Measurements from ENCODE around the gene RBM4B. TPM values are rescaled to one million over a fixed set of nuclear protein-coding genes. Genes with fewer than 3 reads are reported as not detected.

The RBM4B gene
- total and polyA plus RNA-seq, 2 of the 4 experiments (the other 2 are of a cell fraction) = 23.1 to 26.7 TPM

DNA sequence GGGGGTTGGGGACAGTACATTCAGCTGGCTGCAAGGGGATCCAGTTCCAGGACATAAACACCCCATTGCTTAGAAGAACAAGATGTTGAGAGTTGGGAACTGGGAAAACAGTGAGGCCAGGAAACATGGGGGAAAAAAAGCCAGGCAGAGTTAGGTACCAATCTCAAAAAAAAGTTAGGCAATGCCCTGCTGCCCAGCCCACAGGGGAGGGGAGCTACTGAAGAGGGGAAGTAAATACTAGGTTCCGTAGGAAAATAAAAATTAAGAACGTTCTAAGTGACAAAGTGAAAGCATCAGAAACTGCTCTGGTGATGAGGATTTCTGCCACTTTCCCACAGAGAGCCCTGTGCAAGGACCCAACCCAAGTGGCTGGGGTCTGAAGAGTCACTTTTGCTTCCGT lies 39.3 kb upstream of the RBM4B start:
- Histone ChIP-seq H2BK120ac (ENCODE audit: low read depth, low read length) (no peak overlapping the region), H3K36me3 (ENCODE audit: control insufficient read depth, insufficient read depth, low read length) (no peaks in the 10 kb centered on the region), H2BK20ac (ENCODE audit: low read depth, low read length) (no peak overlapping the region), H3K56ac (ENCODE audit: extremely low read depth, insufficient read depth, low read length) (no peak overlapping the region), H3K9me1 (ENCODE audit: insufficient read depth, low read length) (no peaks in the 10 kb centered on the region; the same call in 1 of the 2 replicates), H3K9me3 (ENCODE audit: control insufficient read depth, insufficient read depth, low read length) (no peaks in the 10 kb centered on the region), H3K23ac (ENCODE audit: low read depth, low read length) (no peak overlapping the region), H3K4ac (ENCODE audit: low read depth, low read length) (no peak overlapping the region), H4K20me1 (ENCODE audit: insufficient read depth, low read length) (no peaks in the 10 kb centered on the region), H3K4me1 (ENCODE audit: control insufficient read depth, insufficient read depth, low read length) (peaks cover 2% of the 10 kb centered on the region; the same call in 1 of the 2 replicates), H3K14ac (replicated peaks; ENCODE audit: low read depth, low read length) (no peak overlapping the region), H3K27me3 (ENCODE audit: control insufficient read depth, insufficient read depth, low read length) (peaks cover 32% of the 10 kb centered on the region), H2BK5ac (ENCODE audit: low read depth, low read length, poor library complexity, severe bottlenecking) (no peak overlapping the region), H3K79me1 (ENCODE audit: low read depth in 1 of 2, low read length in 2 of 2) (no peaks in the 10 kb centered on the region), H3K4me3 (ENCODE audit: insufficient read depth, low read depth, low read length) (no peak overlapping the region), H3K9ac (ENCODE audit: low read depth, low read length) (no peak overlapping the region), H3K4me2 (ENCODE audit: low read depth, low read length) (no peak overlapping the region), H3K18ac (ENCODE audit: low read depth, low read length) (no peak overlapping the region), H2AK9ac (replicated peaks; ENCODE audit: low read depth, low read length, poor library complexity) (no peak overlapping the region), H4K91ac (ENCODE audit: insufficient read depth, low read depth, low read length) (no peak overlapping the region), H2AK5ac (ENCODE audit: low read depth, low read length) (no peak overlapping the region), H4K5ac (ENCODE audit: low read depth, low read length) (no peak overlapping the region), H4K8ac (ENCODE audit: low read depth in 2 of 2, low read length in 2 of 2) (no peak overlapping the region), H3K27ac (ENCODE audit: insufficient read depth, low read length) (no peak overlapping the region), H2BK15ac (ENCODE audit: low read depth, low read length) (no peak overlapping the region), H2AFZ (replicated peaks; ENCODE audit: low read length, poor library complexity) (no peak overlapping the region)
- intact Hi-C loops (cut with micrococcal nuclease) = no loop called here
- TF ChIP-seq MAFK (IDR thresholded peaks at IDR 0.05; ENCODE audit: low read depth, low read length) = no peak
- TF ChIP-seq POLR2A (IDR thresholded peaks at IDR 0.05; ENCODE audit: low read depth, low read length) = no peak
- TF ChIP-seq SMC3 (IDR thresholded peaks at IDR 0.05; ENCODE audit: low read depth, low read length) = no peak
- TF ChIP-seq RAD21 (IDR thresholded peaks at IDR 0.05; ENCODE audit: low read length) = no peak
- TF ChIP-seq ELK1 (IDR thresholded peaks at IDR 0.05; ENCODE audit: borderline replicate concordance, low read depth, low read length) = no peak
- no peak for TF ChIP-seq CEBPB (IDR thresholded peaks at IDR 0.05; ENCODE audit: low read depth, low read length)
- TF ChIP-seq RCOR1 (IDR thresholded peaks at IDR 0.05; ENCODE audit: insufficient replicate concordance, low read length) = no peak
- TF ChIP-seq, protein P1, sequence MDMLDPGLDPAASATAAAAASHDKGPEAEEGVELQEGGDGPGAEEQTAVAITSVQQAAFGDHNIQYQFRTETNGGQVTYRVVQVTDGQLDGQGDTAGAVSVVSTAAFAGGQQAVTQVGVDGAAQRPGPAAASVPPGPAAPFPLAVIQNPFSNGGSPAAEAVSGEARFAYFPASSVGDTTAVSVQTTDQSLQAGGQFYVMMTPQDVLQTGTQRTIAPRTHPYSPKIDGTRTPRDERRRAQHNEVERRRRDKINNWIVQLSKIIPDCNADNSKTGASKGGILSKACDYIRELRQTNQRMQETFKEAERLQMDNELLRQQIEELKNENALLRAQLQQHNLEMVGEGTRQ (IDR thresholded peaks at IDR 0.05; ENCODE audit: low read depth, low read length) = no peak
- DNase-seq (no peak), ATAC-seq (ENCODE audit: low read depth) (no peak)
- dilution Hi-C loops (cut with HindIII; ENCODE audit: low sequenced_read_pairs, unreplicated experiment) = no loop called here
- POLR2A ChIA-PET (ENCODE audit: unreplicated experiment) = no interaction called here
- BruUV-seq (replicated peaks) = no TSS peak
- CTCF ChIA-PET = no interaction called here
- in situ Hi-C loops (cut with MboI; ENCODE audit: low sequenced_read_pairs) = no loop called here
- WGBS, 2 experiments (ENCODE audit: extremely low coverage in 2 of 2, insufficient read length in 1 of 2) = 100% methylated on average over 1 of the region's 3 CpGs; no CpG with 5 or more reads in 1 of the 2 experiments
